GM18502 (cell line): ENCODE results near the gene KRTAP29-1.

ENCODE experiments used
- ATAC-seq: cut with Tn5 transposase; IDR thresholded peaks from one replicate; pipeline ENCODE4 v1.9.1; 2021; ENCODE audit warnings: mild to moderate bottlenecking; ENCODE audit not compliant: unreplicated experiment, poor library complexity

KRTAP29-1 gene

GRCh38 chr17:41254861-41255260 is 47.8 kb downstream of the KRTAP29-1 start:
- no peak for ATAC-seq
